K562 (cell line): ENCODE measurements around the gene DPM2. TPM values are rescaled to one million over a fixed set of nuclear protein-coding genes. Genes with fewer than 3 reads are reported as not detected.

Source experiments
- ATAC-seq: fragments of 200-7000 bp; cut with Tn5 transposase; 3 replicates; pipeline ENCODE4 v1.9.1; 2020; ENCODE audit warnings: moderate library complexity
- BruUV-seq: library from RNA; stranded (reverse); fragments of 400-500 nt; replicated peaks from 2 replicates; lab custom pipeline; 2021; lab: Mats Ljungman, UMichigan
- CTCF ChIA-PET: fragments of 300-600 bp; formaldehyde crosslinking; extraction: SDS; loops from one replicate; lab custom pipeline; 2021; ENCODE audit warnings: low intra/inter-chr PET ratio; lab: Yijun Ruan, JAX
- POLR2A ChIA-PET: fragments of 300-600, 350-650 bp; sonication (Branson Sonifier 250); formaldehyde crosslinking; extraction: SDS; loops from one replicate; lab custom pipeline; 2021; ENCODE audit warnings: antibody characterized with exemption, inconsistent platforms; lab: Yijun Ruan, JAX
- DNase-seq, 4 experiments: peaks; one replicate each; pipeline versions ENCODE4 v3.0.0 to v3.0.0-alpha.2; 2011 to 2018; ENCODE audit warnings: low spot score in 3 of 4, mixed read lengths in 3 of 4; ENCODE audit errors: extremely low read depth in 1 of 4
- FAIRE-seq: peaks from 2 replicates; lab custom pipeline; 2011; peaks lifted over from hg19 to GRCh38; lab: Jason Lieb, UNC
- H2AFZ ChIP-seq: 2 replicates; pipeline ENCODE4 v1.6.0; 2011; ENCODE audit warnings: low read depth, low read length, control low read depth, inconsistent platforms
- H3K27ac ChIP-seq: fragments of 200-600 bp; 3 replicates; pipeline ENCODE4 v1.8.0; 2011; ENCODE audit warnings: low read depth, mild to moderate bottlenecking, control low read depth, inconsistent platforms, low read length, moderate library complexity, mixed read lengths; ENCODE audit errors: extremely low read depth
- H3K27me3 ChIP-seq, 2 experiments: fragments of 300-600 bp in 1 of 2; 2 replicates in 1 of 2; 3 replicates in 1 of 2; pipeline versions ENCODE4 v1.6.0 to v1.8.0; 2011; ENCODE audit warnings: inconsistent platforms in 2 of 2, low read length in 2 of 2, mild to moderate bottlenecking in 1 of 2, mixed read lengths in 1 of 2, moderate library complexity in 1 of 2; ENCODE audit not compliant: control insufficient read depth in 2 of 2, insufficient read depth in 2 of 2
- H3K36me3 ChIP-seq: fragments of 300-600 bp; 3 replicates; pipeline ENCODE4 v1.8.0; 2011; ENCODE audit warnings: mild to moderate bottlenecking, low read length, inconsistent platforms; ENCODE audit not compliant: control insufficient read depth, insufficient read depth
- H3K4me1 ChIP-seq, 2 experiments: fragments of 200-600 bp in 1 of 2; replicated peaks in 1 of 2; 2 replicates in 1 of 2; 3 replicates in 1 of 2; pipeline versions ENCODE4 v1.5.1 to v1.8.0; 2011; ENCODE audit warnings: inconsistent platforms in 2 of 2, low read length in 2 of 2, mild to moderate bottlenecking in 1 of 2, mixed read lengths in 1 of 2, moderate library complexity in 1 of 2; ENCODE audit not compliant: control insufficient read depth in 2 of 2, insufficient read depth in 2 of 2
- H3K4me2 ChIP-seq: 2 replicates; pipeline ENCODE4 v1.6.1; 2011; ENCODE audit warnings: low read length, control low read depth, inconsistent platforms, mixed read lengths; ENCODE audit not compliant: insufficient read depth
- H3K4me3 ChIP-seq: fragments of 200-600 bp; sonication (generic), shearing (Covaris generic); 2 replicates; pipeline ENCODE4 v1.5.1; 2016; ENCODE audit warnings: control low read depth, inconsistent platforms
- H3K79me2 ChIP-seq: fragments of 200-600 bp; 3 replicates; pipeline ENCODE4 v1.8.0; 2011; ENCODE audit warnings: low read length, inconsistent platforms; ENCODE audit not compliant: control insufficient read depth, insufficient read depth
- H3K9ac ChIP-seq, 2 experiments: 2 replicates each; pipeline versions ENCODE4 v1.6.0 to v1.6.1; 2011; ENCODE audit warnings: low read depth in 2 of 2, low read length in 2 of 2, control low read depth in 1 of 2, inconsistent platforms in 1 of 2, mild to moderate bottlenecking in 1 of 2, mixed read lengths in 1 of 2; ENCODE audit not compliant: insufficient read depth in 1 of 2
- H3K9me1 ChIP-seq: one replicate; pipeline ENCODE4 v1.6.0; 2011; ENCODE audit warnings: inconsistent platforms, mild to moderate bottlenecking, low read length, moderate library complexity; ENCODE audit not compliant: control insufficient read depth, insufficient read depth
- H3K9me3 ChIP-seq: replicated peaks from 2 replicates; pipeline ENCODE4 v1.5.1; 2011; ENCODE audit warnings: low read depth, low read length, inconsistent platforms; ENCODE audit not compliant: control insufficient read depth, insufficient read depth
- H4K20me1 ChIP-seq: replicated peaks from 2 replicates; pipeline ENCODE4 v1.6.1; 2011; ENCODE audit warnings: low read length, inconsistent platforms, mixed read lengths; ENCODE audit not compliant: control insufficient read depth, insufficient read depth
- MAX ChIP-seq: sonication (generic); formaldehyde crosslinking; IDR thresholded peaks from 2 replicates; pipeline ENCODE4 v1.9.0; 2022; ENCODE audit warnings: mild to moderate bottlenecking, missing genetic modification reagents
- NFRKB ChIP-seq: fragments of 450-650 bp; IDR thresholded peaks from 2 replicates; pipeline ENCODE4 v1.6.1; 2016; ENCODE audit warnings: low read depth
- RBFOX2 ChIP-seq: fragments of 200-400 bp; formaldehyde crosslinking; IDR thresholded peaks from 2 replicates; pipeline ENCODE4 v1.6.1; 2017; ENCODE audit warnings: low read depth, mild to moderate bottlenecking, low read length, moderate library complexity
- TFAM ChIP-seq: fragments of 250-450 bp; sonication (Bioruptor Pico); conservative IDR thresholded peaks from 2 replicates; pipeline ENCODE4 v1.5.0; 2021; ENCODE audit warnings: mild to moderate bottlenecking, moderate library complexity
- ZBTB33 ChIP-seq: sonication (generic); formaldehyde crosslinking; IDR thresholded peaks from 2 replicates; pipeline ENCODE4 v1.8.1; 2023; ENCODE audit warnings: mild to moderate bottlenecking, missing genetic modification reagents
- WGBS: fragments of 100-300 bp; shearing (Covaris generic); methylation state at CpG from one replicate; pipeline ENCODE4 v1.1.6; 2016; ENCODE audit warnings: low coverage, mixed read lengths; ENCODE audit not compliant: insufficient coverage; ENCODE audit errors: missing lambda C conversion rate; 5-methylcytosine and 5-hydroxymethylcytosine counted together
- in situ Hi-C: fragments of 300-500 bp; cut with MboI; formaldehyde crosslinking; loops from 4 replicates; pipeline ENCODE4 v1.15.0; 2018; ENCODE audit warnings: inconsistent platforms, mixed read lengths
- intact Hi-C: fragments of 100-400 bp; cut with micrococcal nuclease; formaldehyde crosslinking; loops from 2 replicates; pipeline ENCODE4 v1.14.2; 2022
- polyA plus RNA-seq, 8 experiments: library from polyadenylated mRNA; depleted of rRNA in 4 of 8; stranded (reverse) in 5 of 8; unstranded in 3 of 8; fragments of >200 nt; fragmentation: Nextera tagmentation in 2 of 8; fragmentation: Illumina TruSeq in 1 of 8; extraction: Ambion mirVana in 2 of 8; extraction: Trizol in 1 of 8; gene quantifications; 2 replicates each; pipeline versions ENCODE4 v1.2.1 to v1.2.3, GENCODE V29; 2011 to 2014; ENCODE audit warnings: inconsistent platforms in 1 of 8, missing spikeins in 1 of 8
- total RNA-seq, 7 experiments: library from RNA; depleted of rRNA in 6 of 7; stranded (reverse); fragments of >200 nt in 6 of 7; fragmentation: Illumina TruSeq in 2 of 7; extraction: Trizol in 2 of 7; gene quantifications; 2 replicates each; pipeline versions ENCODE4 v1.2.1 to v1.2.3, GENCODE V29; 2011 to 2021; ENCODE audit warnings: low replicate concordance in 1 of 7

The DPM2 gene
- total and polyA plus RNA-seq, 9 of the 15 experiments (the other 6 are each of a cell fraction or from before 2014, with no cell fraction given): 43.5 to 126 (median 71.1) TPM

GRCh38 chr9:127909839-127910273, 27.8 kb downstream of the DPM2 start:
- no peak for TF ChIP-seq TFAM (CRISPR knock-in tag)
- TF ChIP-seq MAX (CRISPR knock-in tag): 0 out of 2 replicates have a peak, but pooled peaks have one; percentile 19
- TF ChIP-seq ZBTB33 (CRISPR knock-in tag): peak; percentile 93
- no peak for TF ChIP-seq NFRKB
- TF ChIP-seq RBFOX2: peak; percentile 56
- TF ChIP-seq, all 486 proteins: peak for 3
- H3K4me1 ChIP-seq: peaks cover 20 to 48% of the 10 kb centered on the region in 2 experiments

More at GRCh38 chr9:127909839-127910273, 27.8 kb downstream of the DPM2 start:
- H3K9me1 ChIP-seq: no peaks in the 10 kb centered on the region
- FAIRE-seq: no peak
- no peak overlapping the region for H3K4me3 ChIP-seq
- no peaks in the 10 kb centered on the region for H3K27me3 ChIP-seq
- BruUV-seq: no TSS peak
- no peak overlapping the region for H3K27ac ChIP-seq
- H4K20me1 ChIP-seq: no peaks in the 10 kb centered on the region
- 87% methylated on average over 10 of the region's 17 CpGs for WGBS
- H3K79me2 ChIP-seq: no peaks in the 10 kb centered on the region
- intact Hi-C loops: loop anchor here (10.0 kb wide), 1 partner anchor 405 kb away; no protein-coding TSS in a partner anchor
- ChIA-PET POLR2A (interaction anchor here (0.7 to 2.0 kb wide), 3 partner anchors 12 to 511 kb away, joined by 3 to 8 read pairs (median 4); no protein-coding TSS in a partner anchor), CTCF (no interaction called here)
- H3K4me2 ChIP-seq: no peak overlapping the region
- peaks cover 58% of the 10 kb centered on the region; the same call in 2 of the 3 replicates for H3K36me3 ChIP-seq
- no peaks in the 10 kb centered on the region for H3K9me3 ChIP-seq
- no peak for DNase-seq
- no peak overlapping the region for H2AFZ ChIP-seq
- H3K9ac ChIP-seq: peak overlapping the region in 1 of 2 experiments; percentile 78; a peak in 1 of 4 replicates
- ATAC-seq: no peak
- in situ Hi-C loops: loop anchor here (5.0 to 25.0 kb wide), 2 partner anchors 33 to 973 kb away; partner anchors contain the start of gene AK1
